AG09319 (cell line): ENCODE measurements around the gene CEP72.

Experiments
- DNase-seq: peaks from one replicate; pipeline ENCODE4 v3.0.0-alpha.2; 2010; ENCODE audit warnings: low read depth; ENCODE audit errors: extremely low read depth
- TF ChIP-seq, protein P1 (sequence below): IDR thresholded peaks from 2 replicates; pipeline ENCODE4 v1.5.1; 2011; ENCODE audit warnings: low read depth, mild to moderate bottlenecking, inconsistent platforms, low read length, moderate library complexity

CEP72 gene, protein sequence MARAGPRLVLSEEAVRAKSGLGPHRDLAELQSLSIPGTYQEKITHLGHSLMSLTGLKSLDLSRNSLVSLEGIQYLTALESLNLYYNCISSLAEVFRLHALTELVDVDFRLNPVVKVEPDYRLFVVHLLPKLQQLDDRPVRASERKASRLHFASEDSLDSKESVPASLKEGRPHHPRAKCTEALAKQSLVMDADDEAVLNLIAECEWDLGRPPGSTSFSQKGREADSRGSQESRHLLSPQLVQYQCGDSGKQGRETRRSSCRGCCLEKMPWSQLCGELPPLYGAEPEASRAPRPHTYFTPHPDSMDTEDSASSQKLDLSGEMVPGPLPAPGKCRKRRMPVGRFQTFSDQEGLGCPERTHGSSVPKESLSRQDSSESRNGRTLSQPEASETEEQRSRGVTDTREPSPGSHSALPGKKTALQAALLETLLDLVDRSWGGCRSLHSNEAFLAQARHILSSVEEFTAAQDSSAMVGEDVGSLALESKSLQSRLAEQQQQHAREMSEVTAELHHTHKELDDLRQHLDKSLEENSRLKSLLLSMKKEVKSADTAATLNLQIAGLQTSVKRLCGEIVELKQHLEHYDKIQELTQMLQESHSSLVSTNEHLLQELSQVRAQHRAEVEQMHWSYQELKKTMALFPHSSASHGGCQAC

DNA sequence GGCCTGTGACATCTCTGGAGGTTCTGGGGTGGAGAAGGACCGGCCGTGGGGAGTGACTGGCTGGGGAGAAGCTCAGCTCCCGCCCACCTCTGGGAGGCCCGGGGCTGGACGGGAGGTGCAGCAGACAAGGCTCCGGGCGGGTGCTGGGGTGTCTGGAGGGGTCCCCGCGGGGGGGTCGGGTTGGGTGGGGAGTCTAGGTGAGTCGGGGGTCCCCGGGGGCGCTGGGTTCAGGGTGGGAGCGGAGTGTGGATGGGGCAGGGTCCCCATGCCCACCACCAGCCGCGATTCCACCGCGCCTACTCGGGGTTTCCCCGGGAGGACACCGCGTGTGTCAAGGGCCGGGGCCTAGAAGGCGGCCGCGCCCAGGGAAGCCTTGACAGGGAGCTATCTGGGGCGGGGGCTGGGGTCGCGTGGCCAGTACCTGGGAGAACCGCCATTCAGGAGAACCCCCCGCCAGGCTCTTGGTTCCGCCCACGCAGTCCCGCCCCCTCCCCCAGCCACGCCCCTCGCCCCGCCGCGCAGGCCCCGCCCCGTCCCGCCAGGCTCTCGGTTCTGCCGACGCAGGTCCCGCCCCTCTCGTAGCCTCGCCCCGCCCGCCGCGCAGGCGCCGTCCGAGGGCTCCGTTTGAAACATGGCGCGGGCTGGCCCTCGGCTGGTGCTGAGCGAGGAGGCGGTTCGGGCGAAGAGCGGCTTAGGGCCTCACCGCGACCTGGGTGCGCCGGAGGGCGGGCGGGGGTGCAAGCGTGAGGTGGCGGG lies at the start of gene CEP72:
Gene CEP72 (plus strand): TSS at position 610 of the 756 bp plus-strand sequence. CDS start 22 bp downstream, at position 632.
- DNase-seq: peak; percentile 58
- TF ChIP-seq, protein P1, sequence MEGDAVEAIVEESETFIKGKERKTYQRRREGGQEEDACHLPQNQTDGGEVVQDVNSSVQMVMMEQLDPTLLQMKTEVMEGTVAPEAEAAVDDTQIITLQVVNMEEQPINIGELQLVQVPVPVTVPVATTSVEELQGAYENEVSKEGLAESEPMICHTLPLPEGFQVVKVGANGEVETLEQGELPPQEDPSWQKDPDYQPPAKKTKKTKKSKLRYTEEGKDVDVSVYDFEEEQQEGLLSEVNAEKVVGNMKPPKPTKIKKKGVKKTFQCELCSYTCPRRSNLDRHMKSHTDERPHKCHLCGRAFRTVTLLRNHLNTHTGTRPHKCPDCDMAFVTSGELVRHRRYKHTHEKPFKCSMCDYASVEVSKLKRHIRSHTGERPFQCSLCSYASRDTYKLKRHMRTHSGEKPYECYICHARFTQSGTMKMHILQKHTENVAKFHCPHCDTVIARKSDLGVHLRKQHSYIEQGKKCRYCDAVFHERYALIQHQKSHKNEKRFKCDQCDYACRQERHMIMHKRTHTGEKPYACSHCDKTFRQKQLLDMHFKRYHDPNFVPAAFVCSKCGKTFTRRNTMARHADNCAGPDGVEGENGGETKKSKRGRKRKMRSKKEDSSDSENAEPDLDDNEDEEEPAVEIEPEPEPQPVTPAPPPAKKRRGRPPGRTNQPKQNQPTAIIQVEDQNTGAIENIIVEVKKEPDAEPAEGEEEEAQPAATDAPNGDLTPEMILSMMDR: no peak

DNA sequence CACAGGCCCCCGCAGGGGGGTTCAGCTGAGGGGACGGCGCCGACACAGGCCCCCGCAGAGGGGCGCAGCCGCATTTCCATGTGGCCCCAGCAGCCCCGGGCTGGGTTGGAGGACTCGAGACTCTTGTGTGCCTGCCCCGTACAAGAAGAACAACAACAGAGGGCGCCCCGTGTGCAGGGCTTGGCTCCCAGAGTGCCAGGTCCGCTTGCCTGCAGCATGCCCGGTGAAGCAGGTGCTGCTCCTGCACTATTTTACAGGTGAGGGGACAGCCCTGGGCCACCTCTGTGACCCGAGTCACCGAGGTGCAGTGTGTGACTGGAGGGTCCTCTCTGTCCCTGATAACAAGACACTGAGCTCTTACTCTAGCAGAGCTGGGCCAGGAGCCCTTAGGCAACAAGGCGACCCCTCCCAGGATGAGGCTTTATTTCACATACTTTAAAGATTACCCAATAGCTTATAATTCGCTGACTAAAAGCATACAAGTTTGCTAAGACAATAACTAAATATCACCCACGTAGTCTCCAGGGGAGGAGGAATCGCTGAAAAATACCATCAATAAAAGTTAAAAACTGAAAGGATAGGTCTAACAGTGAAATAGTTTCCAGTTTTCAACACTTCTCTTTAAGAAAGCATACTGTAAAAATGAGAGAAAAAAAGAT lies 46.2 kb upstream of the CEP72 start:
- no peak for DNase-seq
- TF ChIP-seq, protein P1: no peak

DNA sequence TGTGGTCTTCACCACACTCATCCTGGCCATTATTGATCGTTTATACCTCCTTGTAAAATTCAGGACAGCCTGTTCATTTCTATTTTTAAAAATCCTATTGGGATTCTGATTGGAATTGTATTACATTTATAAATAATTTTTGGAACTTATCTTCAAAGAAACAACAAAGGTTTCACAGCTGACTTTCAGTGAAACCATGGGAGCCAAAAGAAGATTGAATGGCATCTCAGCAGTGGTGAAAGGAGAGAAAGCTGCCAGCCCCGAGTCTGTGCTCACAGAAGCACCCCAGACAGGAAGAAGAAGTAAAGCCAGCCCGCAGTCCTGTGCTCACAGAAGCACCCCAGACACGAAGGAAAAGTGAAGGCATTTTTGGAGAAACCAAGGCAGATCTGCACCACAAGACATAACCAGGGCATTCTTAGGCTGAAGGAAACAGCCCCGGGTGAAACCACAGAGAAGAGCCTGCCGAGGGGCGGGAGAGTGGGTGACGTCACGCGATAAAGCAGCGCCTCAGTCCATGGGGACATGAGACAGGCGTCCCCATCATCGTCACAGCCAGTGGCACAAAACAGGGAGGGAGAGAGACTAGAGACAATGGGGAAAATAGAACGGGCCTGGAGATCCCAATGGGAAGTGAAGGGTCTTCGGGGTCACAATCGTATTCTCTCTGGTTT lies 45.4 kb upstream of the CEP72 start:
- DNase-seq: no peak
- TF ChIP-seq, protein P1: no peak

DNA sequence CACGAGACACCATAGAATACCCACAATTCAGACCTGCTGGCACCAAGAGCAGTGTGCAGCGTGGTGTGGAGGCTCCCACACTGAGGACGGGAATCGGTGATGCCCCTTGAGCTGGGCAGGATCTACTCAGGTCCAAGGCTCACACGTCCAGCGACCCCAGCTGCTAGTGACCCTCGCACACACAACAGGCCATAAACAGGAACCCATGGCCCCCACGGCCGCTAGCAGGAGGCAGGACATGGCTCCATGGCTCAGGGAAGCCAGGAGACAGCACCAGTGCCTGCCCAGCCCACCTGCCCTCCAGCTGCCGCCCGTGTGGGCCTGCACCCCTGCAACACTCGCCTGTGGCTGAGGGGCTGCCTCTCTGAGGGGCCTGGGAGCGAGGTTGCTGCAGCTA lies 44.5 kb upstream of the CEP72 start:
- no peak for DNase-seq
- TF ChIP-seq, protein P1: no peak

DNA sequence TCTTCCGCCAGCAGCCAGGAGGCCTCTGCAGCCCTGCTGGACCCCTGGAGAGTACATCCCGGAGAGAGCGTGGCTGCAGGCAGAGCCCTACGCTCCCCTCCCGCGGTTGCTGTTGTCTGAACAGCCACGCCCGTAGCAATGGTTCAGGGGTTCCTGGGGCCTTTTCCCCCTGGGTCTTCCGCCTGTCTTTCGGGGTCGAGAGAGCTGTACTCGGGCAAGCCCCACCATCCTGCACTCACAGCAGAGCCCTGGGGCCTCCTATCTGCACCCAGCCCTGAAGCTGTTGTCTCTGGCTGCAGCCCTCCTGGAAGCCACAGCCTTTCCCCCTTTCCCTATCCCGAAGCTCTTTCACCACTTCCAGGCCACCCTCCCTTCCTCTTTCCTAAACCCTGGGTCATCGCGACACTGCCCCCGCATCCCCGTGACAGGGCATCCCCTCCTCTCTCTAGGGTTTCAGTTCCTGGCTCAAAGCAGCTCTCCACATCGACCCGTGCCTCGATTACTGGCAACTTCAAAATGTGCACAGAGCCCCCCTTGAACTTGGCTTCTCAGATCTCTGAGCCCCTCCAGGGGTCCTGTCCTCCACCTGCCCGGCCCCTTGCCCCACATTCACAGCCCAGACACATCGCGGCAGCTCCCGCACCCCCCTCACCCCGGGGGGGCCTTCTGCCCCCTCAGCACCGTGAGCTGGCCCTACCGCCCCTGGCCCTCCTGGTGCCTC lies 43.9 kb upstream of the CEP72 start:
- no peak for DNase-seq
- TF ChIP-seq, protein P1: no peak

DNA sequence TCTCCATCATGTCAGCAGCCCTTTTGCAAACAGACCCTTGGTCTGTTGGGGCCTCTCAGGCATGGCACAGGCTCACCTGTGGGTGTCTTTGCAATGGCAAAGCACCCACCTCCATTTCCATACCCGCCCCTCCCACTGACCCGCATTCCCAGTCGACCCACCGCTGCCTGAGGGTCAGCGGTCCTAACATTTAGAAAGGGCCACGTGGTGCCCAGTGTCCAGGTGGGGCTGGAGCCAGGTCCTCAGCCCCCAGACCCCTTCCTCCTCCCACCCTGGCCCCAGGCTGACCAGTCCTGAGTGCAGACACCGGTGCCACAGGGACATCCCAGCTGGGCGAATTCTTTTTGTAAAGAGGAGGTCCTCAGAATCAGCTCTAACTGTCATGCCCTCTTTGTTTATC lies 43.3 kb upstream of the CEP72 start:
- no peak for DNase-seq
- TF ChIP-seq, protein P1: no peak
